Smooth muscle cell (in vitro differentiated cells): ENCODE data around the gene IZUMO3. TPM values are rescaled to one million over a fixed set of nuclear protein-coding genes. Genes with fewer than 3 reads are reported as not detected.

ENCODE experiments used
- DNase-seq: peaks from one replicate; lab custom pipeline; 2025; ENCODE audit not compliant: unreplicated experiment; lab: John Stamatoyannopoulos, UW
- H2AFZ ChIP-seq: fragments of 200-600 bp; sonication (generic); 2 replicates; pipeline ENCODE4 v1.6.0; 2016; ENCODE audit warnings: antibody characterized with exemption, low read depth, mild to moderate bottlenecking
- H3F3A ChIP-seq: fragments of 200-600 bp; sonication (generic); 2 replicates; pipeline ENCODE4 v1.6.0; 2017; ENCODE audit warnings: antibody characterized with exemption, low read depth
- H3K27ac ChIP-seq: fragments of 200-600 bp; sonication (generic); 2 replicates; pipeline ENCODE4 v1.5.1; 2016; ENCODE audit warnings: low read depth, mild to moderate bottlenecking
- H3K27me3 ChIP-seq: fragments of 200-600 bp; sonication (generic); 2 replicates; pipeline ENCODE4 v1.6.1; 2016; ENCODE audit warnings: low read depth, mild to moderate bottlenecking
- H3K36me3 ChIP-seq: fragments of 200-600 bp; sonication (generic); 2 replicates; pipeline ENCODE4 v1.5.1; 2016; ENCODE audit warnings: low read depth
- H3K4me1 ChIP-seq: fragments of 200-600 bp; sonication (generic); 2 replicates; pipeline ENCODE4 v1.5.1; 2016; ENCODE audit warnings: low read depth
- H3K4me2 ChIP-seq: fragments of 200-600 bp; sonication (generic); 2 replicates; pipeline ENCODE4 v1.6.0; 2016; ENCODE audit warnings: mild to moderate bottlenecking
- H3K4me3 ChIP-seq: fragments of 200-600 bp; sonication (generic); 2 replicates; pipeline ENCODE4 v1.5.1; 2016; ENCODE audit warnings: mild to moderate bottlenecking
- H3K79me2 ChIP-seq: fragments of 200-600 bp; sonication (generic); 2 replicates; pipeline ENCODE4 v1.6.0; 2016; ENCODE audit warnings: low read depth, mild to moderate bottlenecking
- H3K9ac ChIP-seq: fragments of 200-600 bp; sonication (generic); 2 replicates; pipeline ENCODE4 v1.6.0; 2016; ENCODE audit warnings: low read depth
- H3K9me3 ChIP-seq: fragments of 200-600 bp; sonication (generic); replicated peaks from 2 replicates; pipeline ENCODE4 v1.5.1; 2016; ENCODE audit warnings: low read depth
- H4K20me1 ChIP-seq: fragments of 200-600 bp; sonication (generic); 2 replicates; pipeline ENCODE4 v1.6.0; 2016; ENCODE audit warnings: low read depth
- CTCF ChIP-seq: fragments of 200-600 bp; sonication (generic); IDR thresholded peaks from 2 replicates; pipeline ENCODE4 v1.5.1; 2017; ENCODE audit warnings: borderline replicate concordance, mild to moderate bottlenecking, antibody characterized with exemption; ENCODE audit not compliant: insufficient read depth, poor library complexity, severe bottlenecking
- WGBS: methylation state at CpG from one replicate; pipeline ENCODE4 v1.1.7; 2016; ENCODE audit warnings: low lambda C conversion rate; 5-methylcytosine and 5-hydroxymethylcytosine counted together
- polyA plus RNA-seq: library from polyadenylated mRNA; unstranded; fragments of >200 nt; fragmentation: Nextera tagmentation; extraction: Ambion mirVana; gene quantifications from 2 replicates; pipeline ENCODE4 v1.2.1, GENCODE V29; 2016
- total RNA-seq: library from RNA; depleted of rRNA; stranded (reverse); fragments of >200 nt; gene quantifications from 2 replicates; pipeline ENCODE4 v1.2.3, GENCODE V29; 2014

The IZUMO3 gene
- total and polyA plus RNA-seq, 2 experiments from 2014 or later: not detected

DNA sequence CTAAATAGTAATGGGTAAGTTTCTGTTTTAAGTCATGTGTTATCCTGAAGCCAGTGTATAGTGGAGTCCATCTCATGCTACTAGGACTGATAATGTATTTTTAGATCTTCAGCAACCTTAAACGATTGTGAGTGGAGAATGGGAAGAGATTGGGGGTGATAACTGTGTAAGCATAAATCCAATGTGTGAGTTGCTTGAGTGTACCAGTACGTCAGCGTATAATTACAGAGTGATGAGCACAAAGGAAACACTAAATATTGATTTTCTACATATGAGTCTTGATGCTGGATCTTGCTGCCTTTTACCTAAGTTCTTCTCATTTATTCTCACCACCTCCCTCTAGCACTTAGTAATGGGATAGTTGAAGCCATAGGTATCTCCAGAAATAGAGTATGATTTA lies 16.3 kb upstream of the IZUMO3 start:
- H3K9me3 ChIP-seq: no peaks in the 10 kb centered on the region
- H3K79me2 ChIP-seq: no peaks in the 10 kb centered on the region
- H3K36me3 ChIP-seq: no peaks in the 10 kb centered on the region
- no peaks in the 10 kb centered on the region for H4K20me1 ChIP-seq
- no peaks in the 10 kb centered on the region for H3K27me3 ChIP-seq
- H2AFZ ChIP-seq: no peak overlapping the region
- H3K4me2 ChIP-seq: no peak overlapping the region
- no peak overlapping the region for H3K9ac ChIP-seq
- no peaks in the 10 kb centered on the region for H3K4me1 ChIP-seq
- DNase-seq: no peak
- 91% methylated on average over 3 of the region's 3 CpGs for WGBS
- TF ChIP-seq CTCF: no peak
- H3K27ac ChIP-seq: no peak overlapping the region
- H3K4me3 ChIP-seq: no peak overlapping the region
- no peaks in the 10 kb centered on the region for H3F3A ChIP-seq

GRCh38 chr9:24553183-24553552 lies 7.5 kb upstream of the IZUMO3 start:
- Histone ChIP-seq H4K20me1 (no peaks in the 10 kb centered on the region), H3K27ac (no peak overlapping the region), H3K27me3 (no peaks in the 10 kb centered on the region), H2AFZ (no peak overlapping the region), H3K9ac (no peak overlapping the region), H3K4me1 (no peaks in the 10 kb centered on the region), H3K4me2 (no peak overlapping the region), H3K9me3 (no peaks in the 10 kb centered on the region), H3K36me3 (no peaks in the 10 kb centered on the region), H3K79me2 (no peaks in the 10 kb centered on the region), H3F3A (no peaks in the 10 kb centered on the region), H3K4me3 (no peak overlapping the region)
- WGBS: 88% methylated on average over 2 of the region's 2 CpGs
- no peak for TF ChIP-seq CTCF
- DNase-seq: no peak

DNA sequence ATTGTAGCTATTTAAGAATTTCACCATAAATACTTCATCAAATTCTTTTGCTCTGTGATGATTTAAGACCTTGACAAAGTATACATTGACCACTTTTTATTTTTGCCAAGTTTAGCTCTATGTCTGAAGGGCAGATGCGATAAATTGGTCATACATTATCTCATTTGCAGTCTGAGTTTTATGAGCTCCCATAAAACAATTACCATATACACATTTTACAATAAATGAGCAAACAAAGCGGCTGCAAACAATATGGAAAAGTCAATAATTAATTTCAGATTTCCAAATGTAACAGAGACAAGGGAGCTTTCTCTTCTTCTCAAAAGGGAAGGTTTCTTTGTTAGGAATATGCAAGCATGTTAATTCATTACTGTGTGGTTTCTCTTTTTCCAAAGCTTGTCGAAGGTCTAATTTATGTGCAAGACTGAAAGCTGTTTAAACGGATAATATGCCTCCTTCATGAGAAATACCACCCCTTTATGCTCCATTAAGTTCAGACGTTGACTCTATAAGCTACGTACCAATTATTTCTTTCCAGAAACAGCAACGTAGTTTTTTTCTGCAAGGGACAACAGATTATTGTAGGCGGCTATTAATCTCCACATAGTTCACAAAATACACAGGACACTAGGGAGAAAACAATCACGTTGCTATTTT lies 7.0 kb upstream of the IZUMO3 start:
- no peaks in the 10 kb centered on the region for H3K9me3 ChIP-seq
- H3K27me3 ChIP-seq: no peaks in the 10 kb centered on the region
- H3K4me2 ChIP-seq: no peak overlapping the region
- H3K4me1 ChIP-seq: no peaks in the 10 kb centered on the region
- no peak overlapping the region for H3K27ac ChIP-seq
- no peaks in the 10 kb centered on the region for H4K20me1 ChIP-seq
- DNase-seq: no peak
- H3K36me3 ChIP-seq: no peaks in the 10 kb centered on the region
- no peaks in the 10 kb centered on the region for H3F3A ChIP-seq
- H3K79me2 ChIP-seq: no peaks in the 10 kb centered on the region
- WGBS: 88% methylated on average over 9 of the region's 9 CpGs
- H3K4me3 ChIP-seq: no peak overlapping the region
- no peak overlapping the region for H3K9ac ChIP-seq
- no peak for TF ChIP-seq CTCF
- H2AFZ ChIP-seq: no peak overlapping the region

DNA sequence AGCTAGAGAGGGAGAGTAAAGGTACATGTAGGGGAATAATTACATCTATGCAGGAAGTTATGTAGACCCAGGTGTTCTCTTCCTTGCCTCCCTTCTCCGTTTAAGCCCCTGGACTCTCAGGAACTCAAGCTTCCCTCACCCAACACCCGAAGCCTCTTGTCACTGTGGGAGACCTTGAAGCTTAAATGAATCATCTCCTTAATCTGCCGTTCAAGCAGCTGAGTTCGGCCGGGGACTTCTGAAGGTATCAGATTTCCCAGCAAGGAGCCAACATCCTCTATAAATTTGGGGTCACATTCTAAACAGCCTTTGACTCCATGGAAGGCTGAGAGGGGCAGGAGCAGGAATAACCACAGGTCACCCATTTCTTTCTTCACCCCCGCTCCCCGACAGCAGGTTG lies 412 bp downstream of the IZUMO3 start:
- Histone ChIP-seq H3K4me2 (no peak overlapping the region), H3K36me3 (no peaks in the 10 kb centered on the region), H3K27ac (no peak overlapping the region), H3K4me1 (no peaks in the 10 kb centered on the region), H3K79me2 (no peaks in the 10 kb centered on the region), H3K4me3 (no peak overlapping the region), H2AFZ (no peak overlapping the region), H3K9me3 (no peaks in the 10 kb centered on the region), H3F3A (no peaks in the 10 kb centered on the region), H3K9ac (no peak overlapping the region), H4K20me1 (no peaks in the 10 kb centered on the region), H3K27me3 (no peaks in the 10 kb centered on the region)
- DNase-seq: no peak
- WGBS: 67% methylated on average over 7 of the region's 7 CpGs
- TF ChIP-seq CTCF: no peak
